Measurements from ENCODE around the gene KCNQ1. TPM values are rescaled to one million over a fixed set of nuclear protein-coding genes. Genes with fewer than 3 reads are reported as not detected.

Gene KCNQ1
- polyA plus RNA-seq, 1 experiment, result not detected

GRCh38 chr11:2713094-2713493 is 268.3 kb downstream of the KCNQ1 start:
- DNase-seq (ENCODE audit: low read depth, low spot score), result no peak
- Histone ChIP-seq H3K9me3 (ENCODE audit: control insufficient read depth, insufficient read depth, low read length) (no peaks in the 10 kb centered on the region), H3K4me3 (ENCODE audit: low read depth, low read length) (no peak overlapping the region), H3K27ac (ENCODE audit: low read depth, low read length) (no peak overlapping the region), H3K27me3 (ENCODE audit: control insufficient read depth, insufficient read depth, low read length) (peaks cover 52% of the 10 kb centered on the region)
- ChIA-PET CTCF (no interaction called here), POLR2A (no interaction called here)
- no peak for TF ChIP-seq CTCF (IDR thresholded peaks at IDR 0.05; ENCODE audit: low read depth, low read length)

DNA sequence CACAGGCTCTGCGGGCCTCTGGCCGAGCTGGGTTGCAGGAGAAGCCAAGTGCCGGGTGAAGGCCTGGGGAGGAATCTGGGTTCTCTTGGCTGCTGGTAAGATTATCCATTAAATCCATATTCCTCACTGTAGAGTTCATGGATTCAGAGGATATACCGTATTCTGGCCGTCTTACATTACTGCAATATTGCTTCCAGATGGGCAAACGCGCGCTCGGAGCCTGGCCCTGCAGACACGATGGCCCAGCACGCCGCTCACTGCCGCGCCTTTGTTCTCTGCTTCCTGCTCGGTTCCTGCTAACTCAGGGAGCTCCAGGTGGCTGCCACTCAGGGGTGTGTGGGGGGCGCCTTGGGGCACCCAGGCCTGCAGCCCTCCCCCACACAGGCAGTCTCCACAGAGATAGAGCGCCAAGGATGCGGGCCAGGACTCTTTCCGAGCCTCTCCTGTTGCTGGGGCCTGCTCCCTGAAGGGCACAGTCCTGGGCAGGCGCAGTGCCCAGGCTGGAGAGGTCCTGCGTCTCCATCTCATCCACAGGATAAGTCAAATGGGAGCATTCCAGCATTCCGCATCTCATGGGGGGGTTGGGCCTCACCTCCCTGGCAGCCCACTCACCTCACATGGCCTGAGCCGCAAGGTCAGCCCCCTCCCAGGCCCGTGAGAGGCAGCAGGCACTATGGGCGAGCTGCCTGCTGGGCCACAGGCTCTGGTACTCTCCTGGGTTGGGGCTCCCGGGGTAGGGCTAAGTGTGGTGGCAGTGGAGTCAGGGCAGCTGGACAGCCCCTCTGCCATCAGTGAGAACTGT is 269.1 kb downstream of the KCNQ1 start:
- DNase-seq (ENCODE audit: low read depth, low spot score), result no peak
- ChIA-PET CTCF (no interaction called here), POLR2A (no interaction called here)
- TF ChIP-seq CTCF (IDR thresholded peaks at IDR 0.05; ENCODE audit: low read depth, low read length), result no peak
- Histone ChIP-seq H3K27me3 (ENCODE audit: control insufficient read depth, insufficient read depth, low read length) (peaks cover 52% of the 10 kb centered on the region), H3K9me3 (ENCODE audit: control insufficient read depth, insufficient read depth, low read length) (no peaks in the 10 kb centered on the region), H3K27ac (ENCODE audit: low read depth, low read length) (no peak overlapping the region), H3K4me3 (ENCODE audit: low read depth, low read length) (no peak overlapping the region)

DNA sequence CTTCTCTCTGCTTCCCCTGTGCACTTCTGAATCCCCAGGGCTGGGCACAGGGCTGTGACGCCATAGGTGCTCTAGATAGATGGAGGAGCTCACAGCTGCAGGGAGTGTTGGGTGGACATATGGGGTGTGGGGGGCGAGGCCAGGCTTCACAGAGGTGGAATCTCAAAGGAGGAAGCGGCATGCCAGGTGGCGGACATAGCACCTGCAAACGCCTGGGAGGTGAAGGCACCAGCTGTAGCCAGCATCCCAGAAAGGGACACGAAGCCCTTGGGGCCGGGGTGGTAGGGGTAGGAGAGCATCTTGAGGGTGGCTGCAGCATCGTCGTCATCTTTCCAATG is 269.6 kb downstream of the KCNQ1 start:
- POLR2A ChIA-PET, result no interaction called here
- Histone ChIP-seq H3K27me3 (ENCODE audit: control insufficient read depth, insufficient read depth, low read length) (peaks cover 53% of the 10 kb centered on the region), H3K4me3 (ENCODE audit: low read depth, low read length) (no peak overlapping the region), H3K27ac (ENCODE audit: low read depth, low read length) (no peak overlapping the region), H3K9me3 (ENCODE audit: control insufficient read depth, insufficient read depth, low read length) (no peaks in the 10 kb centered on the region)
- no peak for DNase-seq (ENCODE audit: low read depth, low spot score)
- TF ChIP-seq CTCF (IDR thresholded peaks at IDR 0.05; ENCODE audit: low read depth, low read length), result no peak
- CTCF ChIA-PET, result no interaction called here

- DNase-seq (ENCODE audit: low read depth, low spot score), result no peak
- no peak for TF ChIP-seq CTCF (IDR thresholded peaks at IDR 0.05; ENCODE audit: low read depth, low read length)
- Histone ChIP-seq H3K9me3 (ENCODE audit: control insufficient read depth, insufficient read depth, low read length) (no peaks in the 10 kb centered on the region), H3K27me3 (ENCODE audit: control insufficient read depth, insufficient read depth, low read length) (peaks cover 53% of the 10 kb centered on the region), H3K27ac (ENCODE audit: low read depth, low read length) (no peak overlapping the region), H3K4me3 (ENCODE audit: low read depth, low read length) (no peak overlapping the region)
- ChIA-PET POLR2A (no interaction called here), CTCF (no interaction called here)
Observed at GRCh38 chr11:2714871-2715270, 270.1 kb downstream of the KCNQ1 start.

DNA sequence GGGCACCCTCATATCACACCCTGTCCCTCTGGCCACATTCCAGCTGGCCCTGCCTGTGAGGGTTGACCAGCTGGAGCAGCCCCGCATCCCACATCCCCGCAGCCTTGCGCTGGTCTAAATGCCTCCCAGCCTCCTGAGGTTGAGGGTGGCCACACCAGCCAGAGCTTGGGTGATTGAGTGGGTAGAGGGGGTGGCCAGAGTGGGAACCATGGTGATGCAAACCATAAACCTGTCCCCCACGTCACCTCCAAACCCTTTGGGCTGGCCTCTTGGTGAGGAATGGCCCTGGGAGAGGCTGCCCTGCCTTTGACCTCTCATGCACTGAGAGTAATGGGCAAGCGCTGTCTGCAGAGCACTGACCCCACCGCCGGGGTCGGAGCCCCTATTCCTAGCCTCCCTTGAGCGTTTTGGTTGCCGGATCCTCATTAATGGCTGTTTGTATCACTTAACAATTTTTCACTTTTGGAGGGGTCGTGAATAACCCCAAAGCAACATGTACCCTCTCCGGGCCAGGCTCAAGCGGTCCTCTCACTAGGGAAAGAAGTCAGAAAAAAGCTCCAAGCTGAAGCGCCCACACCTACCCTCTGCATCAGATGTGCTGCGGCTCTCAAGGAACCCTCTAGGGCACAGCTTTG is 271.0 kb downstream of the KCNQ1 start:
- Histone ChIP-seq H3K4me3 (ENCODE audit: low read depth, low read length) (no peak overlapping the region), H3K27me3 (ENCODE audit: control insufficient read depth, insufficient read depth, low read length) (peaks cover 55% of the 10 kb centered on the region), H3K27ac (ENCODE audit: low read depth, low read length) (no peak overlapping the region), H3K9me3 (ENCODE audit: control insufficient read depth, insufficient read depth, low read length) (no peaks in the 10 kb centered on the region; the same call in 1 of the 2 replicates)
- DNase-seq (ENCODE audit: low read depth, low spot score), result no peak
- ChIA-PET CTCF (no interaction called here), POLR2A (no interaction called here)
- TF ChIP-seq CTCF (IDR thresholded peaks at IDR 0.05; ENCODE audit: low read depth, low read length), result no peak

Data from AG04450 (cell line).